Adipocyte (in vitro differentiated cells): Measurements from ENCODE around the gene KCTD21.
A peak's percentile ranks its signal among the peaks of the same experiment; 100 is the strongest.
"Not testable (repeated sequence)": the region's sequence is repeated elsewhere in the genome, so short reads cannot be mapped to it uniquely, and the experiment has no call there.

Experiments
- DNase-seq: peaks from one replicate; pipeline ENCODE4 v3.0.0-alpha.2; 2015; ENCODE audit warnings: low read depth
- H3K27me3 ChIP-seq: replicated peaks from 2 replicates; pipeline ENCODE4 v1.7.0; 2013; ENCODE audit warnings: mild to moderate bottlenecking, low read length, moderate library complexity; ENCODE audit not compliant: control insufficient read depth, insufficient read depth
- H3K36me3 ChIP-seq: 2 replicates; pipeline ENCODE4 v1.7.0; 2013; ENCODE audit warnings: low read length, mild to moderate bottlenecking, moderate library complexity; ENCODE audit not compliant: control insufficient read depth, insufficient read depth, severe bottlenecking
- H3K4me1 ChIP-seq: 2 replicates; pipeline ENCODE4 v1.7.0; 2013; ENCODE audit warnings: mild to moderate bottlenecking, low read length, moderate library complexity; ENCODE audit not compliant: control insufficient read depth, insufficient read depth
- H3K4me3 ChIP-seq: 2 replicates; pipeline ENCODE4 v1.7.0; 2013; ENCODE audit warnings: mild to moderate bottlenecking, low read length, moderate library complexity
- H3K9ac ChIP-seq: 2 replicates; pipeline ENCODE4 v1.7.0; 2013; ENCODE audit warnings: mild to moderate bottlenecking, low read length, moderate library complexity
- H3K9me3 ChIP-seq: 2 replicates; pipeline ENCODE4 v1.7.0; 2013; ENCODE audit warnings: mild to moderate bottlenecking, low read length, moderate library complexity; ENCODE audit not compliant: control insufficient read depth

KCTD21 gene

GRCh38 chr11:78187366-78188285 lies 800 bp downstream of the KCTD21 start:
- H3K9me3 ChIP-seq, result no peaks in the 10 kb centered on the region
- DNase-seq, result no peak

GRCh38 chr11:78181185-78181584 lies 7.2 kb downstream of the KCTD21 start:
- peak; percentile 58 for DNase-seq
- Histone ChIP-seq H3K9ac (no peak overlapping the region), H3K9me3 (no peaks in the 10 kb centered on the region), H3K27me3 (no peaks in the 10 kb centered on the region), H3K36me3 (peaks cover 26% of the 10 kb centered on the region), H3K4me3 (no peak overlapping the region), H3K4me1 (peaks cover 21% of the 10 kb centered on the region)

More at GRCh38 chr11:78187366-78188285, 800 bp downstream of the KCTD21 start:
- H3K36me3 ChIP-seq, result peaks cover 5% of the 10 kb centered on the region
- H3K9ac ChIP-seq, result peak overlapping the region; percentile 89
- H3K4me3 ChIP-seq, result peak overlapping the region; percentile 95
- peaks cover 59% of the 10 kb centered on the region for H3K4me1 ChIP-seq
- H3K27me3 ChIP-seq, result no peaks in the 10 kb centered on the region

GRCh38 chr11:78180751-78181150 lies 7.7 kb downstream of the KCTD21 start:
- H3K36me3 ChIP-seq, result peaks cover 26% of the 10 kb centered on the region
- no peaks in the 10 kb centered on the region for H3K27me3 ChIP-seq
- DNase-seq, result no peak
- peaks cover 17% of the 10 kb centered on the region for H3K4me1 ChIP-seq
- H3K4me3 ChIP-seq, result no peak overlapping the region
- H3K9me3 ChIP-seq, result no peaks in the 10 kb centered on the region
- H3K9ac ChIP-seq, result no peak overlapping the region

GRCh38 chr11:78179459-78180071 lies 8.9 kb downstream of the KCTD21 start:
- no peak for DNase-seq
- no peak overlapping the region for H3K9ac ChIP-seq
- H3K4me1 ChIP-seq, result peaks cover 7% of the 10 kb centered on the region
- peaks cover 26% of the 10 kb centered on the region for H3K36me3 ChIP-seq
- H3K9me3 ChIP-seq, result no peaks in the 10 kb centered on the region
- H3K4me3 ChIP-seq, result no peak overlapping the region
- H3K27me3 ChIP-seq, result no peaks in the 10 kb centered on the region

GRCh38 chr11:78177216-78177615 lies 11.2 kb downstream of the KCTD21 start:
- Histone ChIP-seq H3K27me3 (no peaks in the 10 kb centered on the region), H3K36me3 (peaks cover 39% of the 10 kb centered on the region), H3K4me3 (no peak overlapping the region), H3K4me1 (no peaks in the 10 kb centered on the region), H3K9me3 (no peaks in the 10 kb centered on the region), H3K9ac (no peak overlapping the region)
- no peak for DNase-seq

GRCh38 chr11:78176605-78177141 lies 11.8 kb downstream of the KCTD21 start:
- Histone ChIP-seq H3K9ac (no peak overlapping the region), H3K4me1 (peaks cover 2% of the 10 kb centered on the region), H3K36me3 (peaks cover 41% of the 10 kb centered on the region), H3K27me3 (no peaks in the 10 kb centered on the region), H3K9me3 (no peaks in the 10 kb centered on the region), H3K4me3 (no peak overlapping the region)
- DNase-seq, result no peak

GRCh38 chr11:78175862-78176261 lies 12.6 kb downstream of the KCTD21 start:
- H3K4me3 ChIP-seq, DNase-seq, H3K9me3 ChIP-seq, H3K4me1 ChIP-seq, H3K27me3 ChIP-seq, H3K9ac ChIP-seq: not testable (repeated sequence)
- H3K36me3 ChIP-seq, result peaks cover 35% of the 10 kb centered on the region

- Histone ChIP-seq H3K4me1 (peaks cover 39% of the 10 kb centered on the region), H3K36me3 (peaks cover 27% of the 10 kb centered on the region), H3K4me3 (no peak overlapping the region), H3K9me3 (no peaks in the 10 kb centered on the region), H3K9ac (no peak overlapping the region), H3K27me3 (no peaks in the 10 kb centered on the region)
- no peak for DNase-seq
These were observed 16.5 kb downstream of the KCTD21 start for GRCh38 chr11:78171951-78172350.

GRCh38 chr11:78170874-78171549 lies 17.4 kb downstream of the KCTD21 start:
- H3K4me3 ChIP-seq, result no peak overlapping the region
- H3K27me3 ChIP-seq, result no peaks in the 10 kb centered on the region
- no peak for DNase-seq
- no peaks in the 10 kb centered on the region for H3K9me3 ChIP-seq
- peaks cover 24% of the 10 kb centered on the region for H3K36me3 ChIP-seq
- no peak overlapping the region for H3K9ac ChIP-seq
- H3K4me1 ChIP-seq, result peaks cover 39% of the 10 kb centered on the region

- Histone ChIP-seq H3K9ac (no peak overlapping the region), H3K36me3 (peaks cover 24% of the 10 kb centered on the region), H3K9me3 (no peaks in the 10 kb centered on the region), H3K4me3 (no peak overlapping the region), H3K4me1 (peaks cover 39% of the 10 kb centered on the region), H3K27me3 (no peaks in the 10 kb centered on the region)
- DNase-seq, result no peak
These were observed 18.0 kb downstream of the KCTD21 start for GRCh38 chr11:78170413-78170812.
